IPS-20b (cell line): ENCODE measurements around the gene MTMR12.

ENCODE experiments used
- H3K27ac ChIP-seq: one replicate; pipeline ENCODE4 v1.5.1; 2013; ENCODE audit warnings: low read length
- H3K27me3 ChIP-seq: 2 replicates; pipeline ENCODE4 v1.6.1; 2013; ENCODE audit warnings: mild to moderate bottlenecking, low read length, inconsistent platforms; ENCODE audit not compliant: insufficient read depth
- H3K36me3 ChIP-seq: 2 replicates; pipeline ENCODE4 v1.6.1; 2013; ENCODE audit warnings: low read depth, mild to moderate bottlenecking, inconsistent platforms, low read length, moderate library complexity; ENCODE audit not compliant: insufficient read depth
- H3K4me1 ChIP-seq: 2 replicates; pipeline ENCODE4 v1.6.1; 2013; ENCODE audit warnings: mild to moderate bottlenecking, control low read depth, inconsistent platforms, low read length, moderate library complexity; ENCODE audit not compliant: insufficient read depth
- H3K4me3 ChIP-seq: 2 replicates; pipeline ENCODE4 v1.5.1; 2013; ENCODE audit warnings: mild to moderate bottlenecking, low read length, inconsistent platforms
- H3K9ac ChIP-seq: 2 replicates; pipeline ENCODE4 v1.6.1; 2013; ENCODE audit warnings: low read depth, mild to moderate bottlenecking, inconsistent platforms, low read length, moderate library complexity
- H3K9me3 ChIP-seq: 2 replicates; pipeline ENCODE4 v1.6.1; 2013; ENCODE audit warnings: mild to moderate bottlenecking, low read depth, low read length, inconsistent platforms; ENCODE audit not compliant: insufficient read depth

The MTMR12 gene

GRCh38 chr5:32309761-32310160, 3.0 kb downstream of the MTMR12 start:
- Histone ChIP-seq H3K9me3 (no peaks in the 10 kb centered on the region), H3K27ac (no peak overlapping the region), H3K27me3 (no peaks in the 10 kb centered on the region), H3K36me3 (peaks cover 16% of the 10 kb centered on the region; the same call in 1 of the 2 replicates), H3K4me1 (peaks cover 10% of the 10 kb centered on the region; the same call in 1 of the 2 replicates), H3K9ac (no peak overlapping the region; the same call in 1 of the 2 replicates), H3K4me3 (no peak overlapping the region)

- peaks cover 16% of the 10 kb centered on the region; the same call in 1 of the 2 replicates for H3K36me3 ChIP-seq
- H3K9me3 ChIP-seq, result no peaks in the 10 kb centered on the region
- no peak overlapping the region for H3K27ac ChIP-seq
- no peak overlapping the region for H3K9ac ChIP-seq
- H3K4me1 ChIP-seq, result peaks cover 10% of the 10 kb centered on the region; the same call in 1 of the 2 replicates
- H3K27me3 ChIP-seq, result no peaks in the 10 kb centered on the region
- no peak overlapping the region for H3K4me3 ChIP-seq
Observed at GRCh38 chr5:32308946-32309345, 3.8 kb downstream of the MTMR12 start.

- H3K27ac ChIP-seq, result no peak overlapping the region
- peaks cover 17% of the 10 kb centered on the region; the same call in 1 of the 2 replicates for H3K4me1 ChIP-seq
- no peak overlapping the region for H3K9ac ChIP-seq
- H3K27me3 ChIP-seq, result no peaks in the 10 kb centered on the region
- H3K36me3 ChIP-seq, result peaks cover 16% of the 10 kb centered on the region; the same call in 1 of the 2 replicates
- no peak overlapping the region for H3K4me3 ChIP-seq
- no peaks in the 10 kb centered on the region for H3K9me3 ChIP-seq
Observed at GRCh38 chr5:32307769-32308194, 5.0 kb downstream of the MTMR12 start.

GRCh38 chr5:32304622-32305021, 8.1 kb downstream of the MTMR12 start:
- Histone ChIP-seq H3K9me3 (no peaks in the 10 kb centered on the region), H3K9ac (no peak overlapping the region), H3K4me1 (peaks cover 16% of the 10 kb centered on the region; the same call in 1 of the 2 replicates), H3K4me3 (no peak overlapping the region), H3K36me3 (peaks cover 9% of the 10 kb centered on the region; the same call in 1 of the 2 replicates), H3K27ac (no peak overlapping the region), H3K27me3 (no peaks in the 10 kb centered on the region)

- Histone ChIP-seq H3K9me3 (no peaks in the 10 kb centered on the region), H3K4me1 (peaks cover 16% of the 10 kb centered on the region), H3K27me3 (no peaks in the 10 kb centered on the region), H3K36me3 (peaks cover 4% of the 10 kb centered on the region; the same call in 1 of the 2 replicates), H3K27ac (no peak overlapping the region), H3K4me3 (no peak overlapping the region; the same call in 1 of the 2 replicates), H3K9ac (peak overlapping the region; percentile 19; the same call in 1 of the 2 replicates)
Observed at GRCh38 chr5:32303755-32304120, 9.0 kb downstream of the MTMR12 start.

GRCh38 chr5:32302835-32303754, 9.6 kb downstream of the MTMR12 start:
- Histone ChIP-seq H3K9me3 (no peaks in the 10 kb centered on the region), H3K36me3 (peaks cover 4% of the 10 kb centered on the region; the same call in 1 of the 2 replicates), H3K27me3 (no peaks in the 10 kb centered on the region), H3K9ac (peak overlapping the region; percentile 19; the same call in 1 of the 2 replicates), H3K4me1 (peaks cover 16% of the 10 kb centered on the region), H3K4me3 (no peak overlapping the region; the same call in 1 of the 2 replicates), H3K27ac (no peak overlapping the region)

GRCh38 chr5:32301891-32302290, 10.8 kb downstream of the MTMR12 start:
- H3K27me3 ChIP-seq, result no peaks in the 10 kb centered on the region
- H3K9me3 ChIP-seq, result no peaks in the 10 kb centered on the region
- H3K4me1 ChIP-seq, result peaks cover 20% of the 10 kb centered on the region
- no peak overlapping the region for H3K9ac ChIP-seq
- H3K4me3 ChIP-seq, result no peak overlapping the region
- no peak overlapping the region for H3K27ac ChIP-seq
- H3K36me3 ChIP-seq, result no peaks in the 10 kb centered on the region

- H3K4me1 ChIP-seq, result peaks cover 20% of the 10 kb centered on the region
- H3K4me3 ChIP-seq, result no peak overlapping the region
- H3K9me3 ChIP-seq, result no peaks in the 10 kb centered on the region
- H3K27me3 ChIP-seq, result no peaks in the 10 kb centered on the region
- H3K36me3 ChIP-seq, result peaks cover 22% of the 10 kb centered on the region
- H3K9ac ChIP-seq, result no peak overlapping the region
- H3K27ac ChIP-seq, result no peak overlapping the region
Observed at GRCh38 chr5:32299059-32299677, 13.6 kb downstream of the MTMR12 start.

GRCh38 chr5:32298059-32298415, 14.7 kb downstream of the MTMR12 start:
- Histone ChIP-seq H3K27ac (no peak overlapping the region), H3K9me3 (no peaks in the 10 kb centered on the region), H3K36me3 (peaks cover 27% of the 10 kb centered on the region), H3K4me1 (peaks cover 15% of the 10 kb centered on the region), H3K9ac (no peak overlapping the region), H3K27me3 (no peaks in the 10 kb centered on the region), H3K4me3 (no peak overlapping the region)

GRCh38 chr5:32297181-32298058, 15.3 kb downstream of the MTMR12 start:
- Histone ChIP-seq H3K4me3 (no peak overlapping the region), H3K27me3 (no peaks in the 10 kb centered on the region), H3K36me3 (peaks cover 33% of the 10 kb centered on the region), H3K4me1 (peaks cover 13% of the 10 kb centered on the region), H3K9ac (no peak overlapping the region), H3K9me3 (no peaks in the 10 kb centered on the region), H3K27ac (no peak overlapping the region)
